OCI-LY3 (cell line): ENCODE measurements around the gene SPRR3.

Experiments used
- H2AFZ ChIP-seq: fragments of 200-600, 300-600 bp; shearing (Covaris generic); 2 replicates; pipeline ENCODE4 v1.6.0; 2014; ENCODE audit warnings: antibody characterized with exemption, low read depth, low read length
- H3K27ac ChIP-seq: fragments of 200-600, 300-600 bp; sonication (generic); 2 replicates; pipeline ENCODE4 v1.5.1; 2014; ENCODE audit warnings: mild to moderate bottlenecking, low read length, moderate library complexity, mixed read lengths
- H3K27me3 ChIP-seq: fragments of 200-600, 300-600 bp; sonication (generic); 2 replicates; pipeline ENCODE4 v1.6.1; 2014; ENCODE audit warnings: low read depth, low read length, mixed read lengths
- H3K36me3 ChIP-seq: fragments of 200-600, 300-600 bp; sonication (generic); replicated peaks from 2 replicates; pipeline ENCODE3; 2014; ENCODE audit warnings: low read depth, low read length, mixed read lengths
- H3K4me1 ChIP-seq: fragments of 300-600, 200-600 bp; sonication (generic); 2 replicates; pipeline ENCODE4 v1.6.1; 2014; ENCODE audit warnings: low read length, mixed read lengths
- H3K4me2 ChIP-seq: fragments of 200-600, 300-600 bp; sonication (generic); 2 replicates; pipeline ENCODE4 v1.6.1; 2014; ENCODE audit warnings: low read length, mixed read lengths
- H3K4me3 ChIP-seq: fragments of 300-600, 200-600 bp; sonication (generic); 2 replicates; pipeline ENCODE4 v1.5.1; 2014; ENCODE audit warnings: antibody characterized with exemption, mild to moderate bottlenecking, low read length, moderate library complexity
- H3K79me2 ChIP-seq: fragments of 300-600, 200-600 bp; shearing (Covaris generic); 2 replicates; pipeline ENCODE4 v1.6.1; 2014; ENCODE audit warnings: mild to moderate bottlenecking, low read length, mixed read lengths
- H3K9ac ChIP-seq: fragments of 300-600, 200-600 bp; shearing (Covaris generic); 2 replicates; pipeline ENCODE4 v1.6.0; 2014; ENCODE audit warnings: mild to moderate bottlenecking, low read length, moderate library complexity
- H3K9me3 ChIP-seq: fragments of 200-600, 300-600 bp; shearing (Covaris generic); 2 replicates; pipeline ENCODE4 v1.6.1; 2014; ENCODE audit warnings: low read length, mixed read lengths; ENCODE audit not compliant: insufficient read depth
- H4K20me1 ChIP-seq: fragments of 200-600, 300-600 bp; sonication (generic); 2 replicates; pipeline ENCODE4 v1.6.1; 2016; ENCODE audit warnings: low read length, mixed read lengths; ENCODE audit not compliant: insufficient read depth
- CTCF ChIP-seq: fragments of 200-600, 300-600 bp; sonication (generic); IDR thresholded peaks from 2 replicates; pipeline ENCODE4 v1.5.1; 2014; ENCODE audit warnings: antibody characterized with exemption, low read length, low read depth
- EZH2phosphoT487 ChIP-seq: fragments of 200-600 bp; shearing (Covaris generic); IDR thresholded peaks from 2 replicates; pipeline ENCODE4 v1.6.1; 2018; ENCODE audit warnings: antibody characterized with exemption, mixed run types, low read depth

Gene SPRR3

DNA sequence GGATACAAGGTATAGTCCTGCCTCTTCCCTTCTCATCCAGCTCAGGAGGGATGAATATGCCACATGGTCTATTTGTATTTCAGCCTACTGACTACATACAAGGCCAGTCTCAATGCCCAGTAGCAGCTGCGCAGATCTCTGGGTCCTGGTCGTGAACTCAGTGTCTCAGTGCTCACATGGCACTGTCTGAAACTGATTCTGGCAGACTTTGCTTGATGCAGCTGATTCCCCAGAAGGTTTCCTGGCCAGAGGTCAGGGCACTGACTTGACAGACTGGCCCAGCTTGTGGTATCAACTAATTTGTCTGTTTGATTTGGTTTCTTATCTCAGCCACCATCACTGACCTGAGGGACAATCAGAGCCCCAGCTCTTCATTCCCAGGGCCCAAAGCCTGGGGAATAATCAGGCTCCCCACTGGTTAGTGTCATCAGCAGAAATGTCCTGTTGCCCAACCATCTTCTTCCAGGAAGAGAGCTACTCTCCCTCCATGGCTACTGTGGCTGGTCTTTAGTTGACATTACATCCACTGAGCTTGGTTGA is 38.6 kb upstream of the SPRR3 start:
- Histone ChIP-seq H3K27me3 (peaks cover 48% of the 10 kb centered on the region), H3K4me1 (peaks cover 27% of the 10 kb centered on the region), H3K27ac (no peak overlapping the region), H3K9ac (no peak overlapping the region), H3K79me2 (no peaks in the 10 kb centered on the region), H3K9me3 (no peaks in the 10 kb centered on the region), H4K20me1 (no peaks in the 10 kb centered on the region), H2AFZ (no peak overlapping the region), H3K36me3 (no peaks in the 10 kb centered on the region), H3K4me2 (no peak overlapping the region), H3K4me3 (no peak overlapping the region)
- TF ChIP-seq EZH2phosphoT487: no peak

DNA sequence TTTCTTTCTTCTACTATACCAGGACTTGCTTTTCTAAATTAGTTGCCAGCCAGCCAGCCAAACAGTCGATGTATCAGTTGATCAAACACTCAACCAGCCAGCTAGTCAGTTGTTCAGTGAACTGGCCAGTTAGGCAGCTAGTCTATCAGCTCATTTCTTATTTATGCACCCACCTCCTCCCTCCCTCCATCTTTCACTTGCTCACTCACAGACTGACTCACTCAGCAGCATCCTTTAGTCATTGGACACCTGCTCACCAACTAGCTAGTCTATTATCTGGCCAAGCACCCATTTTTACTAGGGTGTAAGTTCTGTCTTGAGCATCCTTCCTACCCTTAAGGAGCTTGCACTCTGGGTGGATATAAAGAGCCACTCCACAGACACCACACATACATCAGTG is 37.0 kb upstream of the SPRR3 start:
- Histone ChIP-seq H3K4me1 (peaks cover 43% of the 10 kb centered on the region), H3K27ac (no peak overlapping the region), H4K20me1 (no peaks in the 10 kb centered on the region), H3K4me2 (no peak overlapping the region), H3K4me3 (no peak overlapping the region), H3K36me3 (no peaks in the 10 kb centered on the region), H3K9ac (no peak overlapping the region), H2AFZ (no peak overlapping the region), H3K27me3 (peaks cover 34% of the 10 kb centered on the region), H3K9me3 (no peaks in the 10 kb centered on the region), H3K79me2 (no peaks in the 10 kb centered on the region)
- TF ChIP-seq EZH2phosphoT487 (no peak), CTCF (no peak)

DNA sequence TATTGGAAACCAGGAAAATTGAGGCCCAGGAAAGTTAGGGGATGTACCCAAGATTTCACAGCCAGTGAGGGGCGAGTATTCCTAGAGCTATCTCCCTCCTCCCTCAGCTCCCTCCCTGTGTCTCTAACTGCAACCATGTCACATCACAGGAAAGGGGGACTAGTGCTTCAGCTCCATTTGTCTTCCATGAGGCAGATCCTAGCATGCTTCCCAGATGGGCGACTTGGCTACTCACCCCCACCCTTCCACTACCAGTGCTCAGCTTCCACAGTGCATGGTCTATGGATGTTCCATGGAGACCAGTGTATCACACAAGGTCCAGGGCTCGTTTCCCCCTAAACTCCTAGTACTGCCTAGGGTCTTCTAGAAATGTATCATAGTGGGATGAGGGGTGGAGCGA is 35.7 kb upstream of the SPRR3 start:
- Histone ChIP-seq H3K4me2 (no peak overlapping the region), H4K20me1 (no peaks in the 10 kb centered on the region), H3K36me3 (no peaks in the 10 kb centered on the region), H2AFZ (no peak overlapping the region), H3K4me3 (no peak overlapping the region), H3K4me1 (peaks cover 54% of the 10 kb centered on the region), H3K27ac (no peak overlapping the region), H3K79me2 (no peaks in the 10 kb centered on the region), H3K9ac (no peak overlapping the region), H3K27me3 (peaks cover 24% of the 10 kb centered on the region), H3K9me3 (no peaks in the 10 kb centered on the region)
- TF ChIP-seq EZH2phosphoT487 (no peak), CTCF (no peak)

DNA sequence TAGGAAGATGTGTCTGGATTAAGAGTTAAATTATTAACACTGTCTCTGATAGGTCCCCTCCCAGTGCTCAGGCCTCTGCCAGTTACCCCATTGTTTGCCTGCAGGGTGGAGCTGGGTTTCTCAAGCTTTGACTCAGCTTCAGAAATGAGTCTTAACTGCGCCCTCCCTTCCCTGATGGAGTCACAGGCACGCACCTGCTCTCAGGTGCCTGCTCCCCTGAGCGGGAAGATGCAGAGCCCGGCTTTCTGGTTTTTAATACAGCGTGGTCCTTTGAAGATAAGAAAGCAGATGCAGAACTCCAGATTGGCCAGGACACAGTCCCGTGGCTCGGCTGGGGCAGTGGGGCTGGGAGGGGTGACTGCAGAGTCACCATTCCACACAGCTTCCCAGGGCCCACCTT is 34.3 kb upstream of the SPRR3 start:
- Histone ChIP-seq H4K20me1 (no peaks in the 10 kb centered on the region), H3K27ac (peak overlapping the region; percentile 69), H3K79me2 (no peaks in the 10 kb centered on the region), H2AFZ (no peak overlapping the region), H3K9me3 (no peaks in the 10 kb centered on the region), H3K4me2 (peak overlapping the region; percentile 71), H3K4me1 (peaks cover 49% of the 10 kb centered on the region), H3K36me3 (no peaks in the 10 kb centered on the region), H3K27me3 (peaks cover 31% of the 10 kb centered on the region), H3K4me3 (peak overlapping the region; percentile 56), H3K9ac (peak overlapping the region; percentile 24; the same call in 1 of the 2 replicates)
- TF ChIP-seq CTCF: no peak
- TF ChIP-seq EZH2phosphoT487: no peak
